ENCODE measurements around the gene PALM.

DNA sequence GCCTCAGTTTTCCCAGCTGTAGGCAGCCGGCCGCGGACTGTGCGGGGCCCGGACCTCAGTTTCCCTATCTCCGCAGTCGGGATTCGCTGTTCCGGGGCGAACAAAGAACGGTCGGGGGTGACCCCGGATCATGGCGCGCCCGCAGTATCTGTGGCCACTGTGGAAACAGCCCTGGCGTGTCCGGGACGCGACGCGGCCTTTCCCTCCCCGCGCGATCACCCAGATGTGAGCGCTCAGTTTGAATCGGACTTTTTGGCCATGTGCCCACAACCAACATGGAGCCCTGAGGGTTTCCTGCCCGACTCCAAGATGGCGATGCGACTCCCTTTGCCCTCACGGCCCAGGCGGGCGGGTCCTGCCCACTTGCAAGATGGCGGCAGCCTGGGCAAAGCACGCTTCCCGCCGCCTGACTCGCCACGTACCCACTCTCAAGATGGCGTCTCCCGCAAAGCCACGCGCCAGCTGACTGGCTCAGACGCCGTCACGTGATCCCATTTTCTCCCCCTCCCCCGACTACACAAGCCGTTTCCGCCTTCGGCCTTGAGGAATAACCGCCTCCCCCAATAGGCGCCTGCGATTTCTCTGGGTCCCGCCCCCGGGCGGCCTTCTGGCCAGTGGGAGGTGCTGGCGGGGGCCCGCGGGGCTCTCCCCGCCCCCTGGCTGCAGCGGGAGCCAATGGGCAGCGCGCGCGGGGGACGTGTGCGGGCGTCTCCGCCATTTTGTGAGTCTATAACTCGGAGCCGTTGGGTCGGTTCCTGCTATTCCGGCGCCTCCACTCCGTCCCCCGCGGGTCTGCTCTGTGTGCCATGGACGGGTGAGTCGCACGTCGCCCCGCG lies 88.2 kb downstream of the PALM start, which contains the start of gene PTBP1:
- TF ChIP-seq, protein P1, sequence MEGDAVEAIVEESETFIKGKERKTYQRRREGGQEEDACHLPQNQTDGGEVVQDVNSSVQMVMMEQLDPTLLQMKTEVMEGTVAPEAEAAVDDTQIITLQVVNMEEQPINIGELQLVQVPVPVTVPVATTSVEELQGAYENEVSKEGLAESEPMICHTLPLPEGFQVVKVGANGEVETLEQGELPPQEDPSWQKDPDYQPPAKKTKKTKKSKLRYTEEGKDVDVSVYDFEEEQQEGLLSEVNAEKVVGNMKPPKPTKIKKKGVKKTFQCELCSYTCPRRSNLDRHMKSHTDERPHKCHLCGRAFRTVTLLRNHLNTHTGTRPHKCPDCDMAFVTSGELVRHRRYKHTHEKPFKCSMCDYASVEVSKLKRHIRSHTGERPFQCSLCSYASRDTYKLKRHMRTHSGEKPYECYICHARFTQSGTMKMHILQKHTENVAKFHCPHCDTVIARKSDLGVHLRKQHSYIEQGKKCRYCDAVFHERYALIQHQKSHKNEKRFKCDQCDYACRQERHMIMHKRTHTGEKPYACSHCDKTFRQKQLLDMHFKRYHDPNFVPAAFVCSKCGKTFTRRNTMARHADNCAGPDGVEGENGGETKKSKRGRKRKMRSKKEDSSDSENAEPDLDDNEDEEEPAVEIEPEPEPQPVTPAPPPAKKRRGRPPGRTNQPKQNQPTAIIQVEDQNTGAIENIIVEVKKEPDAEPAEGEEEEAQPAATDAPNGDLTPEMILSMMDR (conservative IDR thresholded peaks at IDR 0.05 in 1 of 2, IDR thresholded peaks at IDR 0.05 in 1 of 2; ENCODE audit: extremely low read depth in 1 of 2, insufficient read depth in 1 of 2, low read depth in 1 of 2, low read length in 2 of 2), result no peak
- no peak for TF ChIP-seq EZH2 (IDR thresholded peaks at IDR 0.05; ENCODE audit: borderline replicate concordance, low read length)
